Astrocyte of the cerebellum (primary cell): ENCODE data around the gene SULT1C4.

ENCODE experiments used
- DNase-seq: peaks from one replicate; pipeline ENCODE4 v3.0.0-alpha.2; 2011; ENCODE audit warnings: low read depth
- H3K4me3 ChIP-seq: 2 replicates; pipeline ENCODE4 v1.5.1; 2011; ENCODE audit warnings: mild to moderate bottlenecking, low read depth, low read length, moderate library complexity
- CTCF ChIP-seq: IDR thresholded peaks from 2 replicates; pipeline ENCODE4 v1.5.1; 2012; ENCODE audit warnings: low read length, low read depth, moderate library complexity, mild to moderate bottlenecking; ENCODE audit errors: missing control alignments
- in situ Hi-C: cut with HindIII; loops from 2 replicates; pipeline ENCODE4 v1.10.0; 2017; ENCODE audit warnings: low sequenced_read_pairs

SULT1C4 gene

GRCh38 chr2:108404784-108405397 is 27.1 kb downstream of the SULT1C4 start:
- DNase-seq = no peak
- in situ Hi-C loops = loop anchor here (5.0 kb wide), 1 partner anchor 47 kb away; no protein-coding TSS in a partner anchor
- no peak for TF ChIP-seq CTCF
- no peak overlapping the region for H3K4me3 ChIP-seq

GRCh38 chr2:108407864-108408729 is 30.3 kb downstream of the SULT1C4 start:
- H3K4me3 ChIP-seq = no peak overlapping the region
- in situ Hi-C loops = loop anchor here (5.0 kb wide), 1 partner anchor 44 kb away; no protein-coding TSS in a partner anchor
- DNase-seq = no peak
- no peak for TF ChIP-seq CTCF

- no peak overlapping the region for H3K4me3 ChIP-seq
- no peak for TF ChIP-seq CTCF
- no peak for DNase-seq
- in situ Hi-C loops = loop anchor here (5.0 kb wide), 1 partner anchor 43 kb away; no protein-coding TSS in a partner anchor
Observed at GRCh38 chr2:108409768-108410167, 32.0 kb downstream of the SULT1C4 start.

- peak; percentile 84 for DNase-seq
- in situ Hi-C loops = no loop called here
- no peak overlapping the region for H3K4me3 ChIP-seq
- TF ChIP-seq CTCF = no peak
Observed at GRCh38 chr2:108412995-108413710, 35.4 kb downstream of the SULT1C4 start.

GRCh38 chr2:108413711-108414095 is 35.9 kb downstream of the SULT1C4 start:
- no peak for TF ChIP-seq CTCF
- no peak for DNase-seq
- in situ Hi-C loops = no loop called here
- no peak overlapping the region for H3K4me3 ChIP-seq

- TF ChIP-seq CTCF = no peak
- in situ Hi-C loops = no loop called here
- no peak overlapping the region for H3K4me3 ChIP-seq
Observed at GRCh38 chr2:108414256-108414876, 36.6 kb downstream of the SULT1C4 start.

More at GRCh38 chr2:108414256-108414876, 36.6 kb downstream of the SULT1C4 start:
- DNase-seq = no peak
